ENCODE results near the gene CDK5RAP1.

The CDK5RAP1 gene

DNA sequence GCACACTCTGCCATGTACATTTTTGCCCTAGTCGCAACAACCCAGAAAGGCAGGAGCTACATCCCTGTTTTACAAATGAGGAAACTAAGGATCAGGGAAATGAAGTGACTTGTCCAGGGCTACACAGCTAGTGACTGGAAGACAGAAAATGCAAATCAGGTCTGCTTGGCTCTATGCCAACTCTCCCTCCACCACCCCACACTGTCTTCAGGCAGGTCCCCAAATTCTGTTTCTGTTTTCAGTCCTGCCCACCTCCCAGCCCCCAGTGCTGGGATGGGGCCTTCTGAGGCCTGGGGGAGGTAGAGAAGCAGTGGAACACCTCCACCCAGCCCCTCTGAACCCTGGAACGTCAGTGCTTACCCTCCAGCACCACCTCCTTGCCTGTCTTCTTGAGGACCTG lies 37.2 kb upstream of the CDK5RAP1 start:
- Histone ChIP-seq H4K20me1 (ENCODE audit: control insufficient read depth, insufficient read depth, low read depth, low read length) (no peaks in the 10 kb centered on the region), H3K4me2 (ENCODE audit: low read length) (peak overlapping the region; percentile 79), H3K27me3 (ENCODE audit: control insufficient read depth, low read length) (no peaks in the 10 kb centered on the region), H3K4me1 (ENCODE audit: control insufficient read depth, low read length) (peaks cover 48% of the 10 kb centered on the region), H3K79me2 (ENCODE audit: control insufficient read depth, low read length) (peaks cover 15% of the 10 kb centered on the region), H3F3A (ENCODE audit: control insufficient read depth, insufficient read depth) (peaks cover 7% of the 10 kb centered on the region), H3K9me2 (replicated peaks; ENCODE audit: control insufficient read depth, low read length) (no peaks in the 10 kb centered on the region), H3K4me3 (ENCODE audit: low read length) (peak overlapping the region; percentile 57), H3K9me3 (ENCODE audit: control insufficient read depth, insufficient read depth, low read length) (no peaks in the 10 kb centered on the region), H3K27ac (ENCODE audit: low read depth, low read length) (peak overlapping the region; percentile 55), H3K36me3 (ENCODE audit: control insufficient read depth, low read length) (no peaks in the 10 kb centered on the region)
- TF ChIP-seq, protein P1, sequence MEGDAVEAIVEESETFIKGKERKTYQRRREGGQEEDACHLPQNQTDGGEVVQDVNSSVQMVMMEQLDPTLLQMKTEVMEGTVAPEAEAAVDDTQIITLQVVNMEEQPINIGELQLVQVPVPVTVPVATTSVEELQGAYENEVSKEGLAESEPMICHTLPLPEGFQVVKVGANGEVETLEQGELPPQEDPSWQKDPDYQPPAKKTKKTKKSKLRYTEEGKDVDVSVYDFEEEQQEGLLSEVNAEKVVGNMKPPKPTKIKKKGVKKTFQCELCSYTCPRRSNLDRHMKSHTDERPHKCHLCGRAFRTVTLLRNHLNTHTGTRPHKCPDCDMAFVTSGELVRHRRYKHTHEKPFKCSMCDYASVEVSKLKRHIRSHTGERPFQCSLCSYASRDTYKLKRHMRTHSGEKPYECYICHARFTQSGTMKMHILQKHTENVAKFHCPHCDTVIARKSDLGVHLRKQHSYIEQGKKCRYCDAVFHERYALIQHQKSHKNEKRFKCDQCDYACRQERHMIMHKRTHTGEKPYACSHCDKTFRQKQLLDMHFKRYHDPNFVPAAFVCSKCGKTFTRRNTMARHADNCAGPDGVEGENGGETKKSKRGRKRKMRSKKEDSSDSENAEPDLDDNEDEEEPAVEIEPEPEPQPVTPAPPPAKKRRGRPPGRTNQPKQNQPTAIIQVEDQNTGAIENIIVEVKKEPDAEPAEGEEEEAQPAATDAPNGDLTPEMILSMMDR (IDR thresholded peaks at IDR 0.05; ENCODE audit: low read depth, low read length, poor library complexity, severe bottlenecking): no peak
- TF ChIP-seq EZH2phosphoT487 (IDR thresholded peaks at IDR 0.05; ENCODE audit: borderline replicate concordance, low read length): no peak

DNA sequence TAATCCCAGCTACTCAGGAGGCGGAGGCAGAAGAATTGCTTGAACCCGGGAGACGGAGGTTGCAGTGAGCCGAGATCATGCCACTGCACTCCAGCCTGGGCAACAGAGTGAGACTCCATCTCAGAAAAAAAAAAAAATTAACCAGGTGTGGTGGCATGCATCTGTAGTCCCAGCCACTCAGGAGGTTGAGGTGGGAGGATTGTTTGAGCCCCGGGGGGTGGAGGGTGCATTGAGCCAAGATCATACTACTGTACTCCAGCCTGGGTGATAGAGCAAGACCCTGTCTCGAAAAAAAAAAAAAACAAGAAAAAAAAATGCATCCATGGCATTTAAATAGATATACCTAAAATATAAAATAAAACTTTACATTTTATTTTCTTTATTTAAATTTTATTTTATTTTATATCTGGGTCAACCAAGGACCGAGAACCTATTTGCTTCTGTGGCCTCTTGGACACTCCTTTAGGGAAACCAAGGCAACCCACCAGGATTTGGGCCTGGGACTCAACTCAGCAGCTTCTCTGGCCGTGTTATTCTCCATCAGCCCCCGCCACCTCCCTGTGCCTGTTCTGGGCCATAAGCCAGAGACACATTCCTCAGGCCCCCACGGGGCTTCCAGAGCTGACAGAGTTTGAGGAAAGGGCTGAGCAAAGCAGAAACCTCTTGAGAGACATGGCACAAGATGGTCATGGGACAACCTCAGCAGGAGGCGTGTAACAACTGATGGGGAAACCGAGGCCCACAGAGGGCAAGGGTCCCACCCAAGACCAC lies 36.0 kb upstream of the CDK5RAP1 start:
- Histone ChIP-seq H3K4me2 (ENCODE audit: low read length) (no peak overlapping the region), H3K9me2 (replicated peaks; ENCODE audit: control insufficient read depth, low read length) (no peaks in the 10 kb centered on the region), H3K27ac (ENCODE audit: low read depth, low read length) (no peak overlapping the region), H4K20me1 (ENCODE audit: control insufficient read depth, insufficient read depth, low read depth, low read length) (no peaks in the 10 kb centered on the region), H3K4me3 (ENCODE audit: low read length) (no peak overlapping the region), H3K27me3 (ENCODE audit: control insufficient read depth, low read length) (no peaks in the 10 kb centered on the region), H3K36me3 (ENCODE audit: control insufficient read depth, low read length) (no peaks in the 10 kb centered on the region), H3K4me1 (ENCODE audit: control insufficient read depth, low read length) (peaks cover 40% of the 10 kb centered on the region), H3K79me2 (ENCODE audit: control insufficient read depth, low read length) (peaks cover 8% of the 10 kb centered on the region), H3K9me3 (ENCODE audit: control insufficient read depth, insufficient read depth, low read length) (no peaks in the 10 kb centered on the region), H3F3A (ENCODE audit: control insufficient read depth, insufficient read depth) (peaks cover 7% of the 10 kb centered on the region)
- no peak for TF ChIP-seq EZH2phosphoT487 (IDR thresholded peaks at IDR 0.05; ENCODE audit: borderline replicate concordance, low read length)
- TF ChIP-seq, protein P1 (IDR thresholded peaks at IDR 0.05; ENCODE audit: low read depth, low read length, poor library complexity, severe bottlenecking): no peak

DNA sequence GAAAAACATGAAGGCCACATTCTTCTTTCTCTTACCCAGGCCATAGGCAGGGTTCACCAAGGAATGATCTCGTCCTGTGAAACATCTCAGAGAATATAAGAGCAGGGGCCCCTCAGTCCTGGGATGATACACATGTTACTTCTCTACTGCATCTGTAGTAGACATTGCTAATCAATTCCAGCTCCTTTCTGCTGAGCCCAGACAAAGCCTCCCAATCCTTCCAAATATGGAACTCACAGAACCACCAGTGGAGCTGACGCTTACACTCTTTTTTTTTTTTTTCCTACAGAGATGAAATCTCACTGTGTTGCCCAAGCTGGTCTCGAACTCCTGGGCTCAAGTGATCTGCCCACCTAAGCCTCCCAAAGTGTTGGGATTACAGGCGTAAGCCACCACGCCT lies 33.1 kb upstream of the CDK5RAP1 start:
- Histone ChIP-seq H4K20me1 (ENCODE audit: control insufficient read depth, insufficient read depth, low read depth, low read length) (no peaks in the 10 kb centered on the region), H3F3A (ENCODE audit: control insufficient read depth, insufficient read depth) (no peaks in the 10 kb centered on the region)

More for the DNA sequence above, 33.1 kb upstream of the CDK5RAP1 start:
- TF ChIP-seq, protein P1 (IDR thresholded peaks at IDR 0.05; ENCODE audit: low read depth, low read length, poor library complexity, severe bottlenecking): no peak
- TF ChIP-seq EZH2phosphoT487 (IDR thresholded peaks at IDR 0.05; ENCODE audit: borderline replicate concordance, low read length): no peak
- Histone ChIP-seq H3K9me3 (ENCODE audit: control insufficient read depth, insufficient read depth, low read length) (no peaks in the 10 kb centered on the region), H3K36me3 (ENCODE audit: control insufficient read depth, low read length) (no peaks in the 10 kb centered on the region), H3K27ac (ENCODE audit: low read depth, low read length) (no peak overlapping the region), H3K4me2 (ENCODE audit: low read length) (no peak overlapping the region), H3K79me2 (ENCODE audit: control insufficient read depth, low read length) (no peaks in the 10 kb centered on the region), H3K9me2 (replicated peaks; ENCODE audit: control insufficient read depth, low read length) (no peaks in the 10 kb centered on the region), H3K27me3 (ENCODE audit: control insufficient read depth, low read length) (no peaks in the 10 kb centered on the region), H3K4me3 (ENCODE audit: low read length) (no peak overlapping the region), H3K4me1 (ENCODE audit: control insufficient read depth, low read length) (peaks cover 17% of the 10 kb centered on the region)
